ENCODE data around the gene RP2.
A peak's percentile ranks its signal among the peaks of the same experiment; 100 is the strongest.

Gene RP2

DNA sequence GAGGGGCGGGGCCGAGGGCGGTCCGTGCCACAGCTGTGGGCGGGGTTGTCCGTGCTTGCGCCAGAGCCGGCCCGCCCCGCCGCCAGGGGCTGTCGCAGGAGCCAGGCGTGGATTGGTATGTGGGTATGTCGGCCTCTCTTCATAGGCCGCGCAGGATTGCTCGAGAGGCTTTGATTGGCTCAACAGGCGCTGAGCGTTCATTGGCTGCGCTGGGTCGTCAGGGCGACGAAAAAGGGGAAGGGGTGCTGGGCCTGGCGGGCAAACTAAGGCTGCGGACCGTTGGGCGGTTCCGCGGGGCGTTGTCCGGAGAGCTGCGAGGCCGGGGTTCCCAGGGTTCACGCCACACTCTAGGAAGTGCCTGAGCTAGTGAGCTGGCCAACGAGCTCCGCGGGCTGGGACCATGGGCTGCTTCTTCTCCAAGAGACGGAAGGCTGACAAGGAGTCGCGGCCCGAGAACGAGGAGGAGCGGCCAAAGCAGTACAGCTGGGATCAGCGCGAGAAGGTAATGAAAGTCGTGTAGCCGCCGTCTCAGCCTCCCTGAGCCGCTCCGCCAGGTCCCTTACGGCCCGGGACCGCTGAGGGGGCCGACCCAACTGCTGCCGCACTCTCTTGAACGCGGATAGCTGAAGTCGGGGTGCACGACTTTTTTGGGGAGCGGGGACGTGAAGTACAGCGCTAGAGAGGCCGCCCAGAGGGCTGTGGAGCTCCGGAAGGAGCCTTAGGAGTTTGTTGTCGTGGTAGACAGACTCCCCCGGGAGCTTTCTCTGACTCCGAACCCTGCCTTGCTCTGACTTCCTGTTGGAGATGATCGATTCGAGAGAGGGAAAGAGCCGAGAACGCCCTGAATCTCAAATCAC, at the start of gene RP2:
Gene RP2, plus strand, starts transcription at position 343 of the 857 bp plus-strand sequence. Its CDS starts 58 bp downstream, at position 401.
- DNase-seq, result peak; percentile 94

DNA sequence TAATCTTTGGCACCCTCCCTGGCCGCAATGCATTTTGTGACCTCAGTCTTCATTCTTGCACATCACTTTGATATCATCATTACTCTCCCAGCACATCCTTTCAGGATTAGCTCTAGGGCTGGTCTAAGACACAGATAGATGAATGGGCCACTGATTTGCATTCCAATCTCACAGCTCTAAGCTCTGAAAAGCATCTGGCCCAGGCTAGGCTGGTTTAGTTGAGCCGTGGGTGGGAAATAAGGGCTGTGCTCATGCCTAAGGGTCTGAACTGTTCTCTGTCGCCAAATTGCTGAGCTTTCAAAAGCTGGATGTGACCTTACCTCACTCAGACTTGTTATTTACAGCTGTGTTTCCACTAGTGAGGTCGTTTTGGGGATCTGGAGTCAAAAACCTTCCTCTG, 47.9 kb upstream of the RP2 start:
- DNase-seq, result no peak

DNA sequence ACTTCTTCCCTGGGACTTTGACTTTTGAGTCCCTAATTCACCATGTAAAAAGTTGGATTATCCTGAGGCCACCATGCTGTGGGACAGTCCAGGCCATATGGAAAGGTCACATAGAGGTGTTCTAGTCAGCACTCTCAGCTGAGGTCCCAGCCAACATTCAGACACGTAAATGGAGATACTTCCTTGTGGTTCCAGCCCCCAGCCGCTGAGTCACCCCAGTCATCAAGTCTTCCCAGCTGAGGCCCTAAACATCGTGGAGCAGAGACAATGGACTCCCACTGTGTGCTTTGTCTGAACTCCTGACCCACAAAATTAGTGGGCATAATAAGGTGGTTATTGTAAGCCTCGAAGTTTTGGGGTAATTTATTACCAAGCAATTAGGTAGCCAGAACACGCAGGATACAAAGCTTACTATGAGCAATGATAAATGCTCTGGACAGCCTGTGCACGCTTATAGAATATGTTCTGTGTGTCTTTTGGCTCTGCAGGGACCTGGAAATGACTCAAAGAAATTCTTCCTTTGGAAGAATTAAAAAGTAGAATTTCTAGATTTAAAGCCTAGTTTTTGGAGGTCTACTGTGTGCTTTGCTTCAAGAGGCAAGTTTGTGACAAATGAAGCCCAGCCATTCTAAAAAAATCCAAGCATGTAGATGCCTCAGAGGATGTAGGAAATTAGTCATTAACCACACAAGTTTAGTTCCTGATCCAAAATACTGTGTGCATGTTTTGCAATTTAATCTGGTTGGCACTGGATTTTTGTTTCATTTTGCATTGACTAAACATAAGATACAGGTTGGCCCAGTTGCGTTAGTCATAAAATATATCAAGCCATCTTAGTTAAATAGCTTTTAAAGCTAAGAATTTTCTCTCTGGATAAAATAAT, 44.7 kb upstream of the RP2 start:
- no peak for DNase-seq

DNA sequence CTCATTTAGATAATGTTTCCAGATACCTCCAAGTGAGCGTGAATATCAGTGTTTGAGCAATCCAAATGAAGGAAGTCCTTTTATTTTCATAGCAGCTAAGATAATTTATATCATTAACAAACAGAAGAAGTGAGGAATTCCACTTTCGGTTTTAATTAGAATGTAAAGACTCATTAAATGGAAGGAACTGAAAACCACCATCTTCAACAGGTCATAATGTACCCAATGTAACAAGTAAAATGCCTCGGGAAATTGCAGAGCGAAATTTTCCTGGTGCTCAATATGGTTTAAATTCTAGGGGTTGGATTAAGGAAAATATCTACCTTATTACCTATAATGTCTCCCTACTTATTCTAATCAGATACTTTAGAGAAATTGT, 44.0 kb upstream of the RP2 start:
- DNase-seq, result no peak

DNA sequence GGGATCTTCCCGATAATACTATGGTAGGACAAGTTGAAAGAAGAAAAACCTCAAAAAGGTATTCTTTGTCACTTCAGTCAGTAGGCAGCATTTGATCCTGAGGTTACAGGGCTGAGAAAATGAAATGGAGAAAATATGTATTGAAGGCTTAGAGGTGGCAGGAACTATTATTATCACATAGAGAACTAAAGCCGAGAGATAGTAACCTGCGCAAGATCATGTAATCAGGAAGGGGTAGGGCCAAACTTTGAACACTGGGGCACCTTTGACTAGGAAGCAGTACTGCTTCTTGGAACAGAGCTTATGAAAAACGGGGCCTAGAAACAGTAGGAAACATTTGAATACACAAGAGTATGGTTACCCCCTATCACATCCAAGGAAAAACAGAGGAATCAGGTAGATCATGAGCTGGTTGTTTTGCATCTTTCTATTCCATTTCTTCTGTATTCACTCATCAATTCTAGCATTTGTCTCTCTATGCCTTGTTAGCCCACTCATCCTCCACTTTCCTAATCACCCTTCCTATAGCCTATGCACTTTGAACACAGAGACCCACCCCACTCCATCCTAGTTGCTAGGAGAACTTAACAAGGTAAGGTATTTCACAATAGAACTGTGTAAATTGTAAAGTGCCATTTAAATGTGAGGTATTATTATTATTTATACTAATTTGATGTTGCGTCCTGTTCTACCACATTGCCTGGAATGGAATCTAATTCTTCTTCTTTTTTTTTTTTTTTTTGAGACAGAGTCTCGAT, 43.3 kb upstream of the RP2 start:
- no peak for DNase-seq

DNA sequence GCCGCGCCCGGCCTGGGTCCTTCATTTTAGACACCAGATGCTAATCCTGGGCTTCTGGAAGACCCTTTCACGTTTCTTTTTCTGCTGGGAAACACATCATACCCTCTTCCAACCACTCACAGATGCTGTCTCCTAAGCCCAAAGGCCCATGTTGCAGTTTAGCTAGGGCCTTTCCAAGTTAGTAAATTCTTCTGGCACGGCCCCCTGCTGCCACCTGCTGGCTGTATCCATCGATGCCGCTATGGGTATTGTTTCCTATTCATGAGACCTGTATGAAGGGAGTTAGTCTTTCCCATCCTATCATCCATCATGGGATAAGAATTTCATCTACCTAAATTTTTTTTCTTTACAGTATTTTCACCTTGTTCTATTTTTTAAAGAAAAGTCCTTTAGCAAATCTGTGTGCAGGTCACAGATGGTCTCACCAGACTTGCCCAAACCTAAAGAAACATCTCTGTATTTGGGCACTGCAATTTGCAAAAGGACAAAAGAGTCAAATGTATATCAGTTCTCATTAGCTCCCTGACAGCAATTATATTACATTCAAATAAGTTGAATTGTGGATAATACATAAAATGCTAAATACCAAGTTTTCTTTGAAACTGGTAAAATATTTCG, 40.2 kb upstream of the RP2 start:
- DNase-seq, result peak; percentile 88

DNA sequence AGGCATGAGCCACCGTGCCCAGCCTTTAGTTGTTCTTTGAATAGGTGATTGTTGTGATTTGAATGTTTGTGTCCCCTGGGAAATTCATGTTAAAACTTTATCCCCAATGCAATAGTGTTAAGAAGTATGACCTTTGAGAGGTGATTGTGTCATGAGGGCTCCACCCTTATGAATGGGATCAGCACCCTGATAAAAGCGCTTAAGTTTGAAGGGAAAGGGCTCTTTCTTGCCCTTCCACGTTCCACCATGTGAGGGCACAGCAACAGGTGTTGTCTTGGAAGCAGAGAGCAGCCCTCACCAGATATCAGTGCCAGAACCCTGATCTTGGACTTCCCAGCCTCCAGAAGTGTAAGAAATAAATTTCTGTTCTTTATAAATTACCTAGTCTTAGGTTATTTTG, 33.7 kb upstream of the RP2 start:
- DNase-seq, result no peak

DNA sequence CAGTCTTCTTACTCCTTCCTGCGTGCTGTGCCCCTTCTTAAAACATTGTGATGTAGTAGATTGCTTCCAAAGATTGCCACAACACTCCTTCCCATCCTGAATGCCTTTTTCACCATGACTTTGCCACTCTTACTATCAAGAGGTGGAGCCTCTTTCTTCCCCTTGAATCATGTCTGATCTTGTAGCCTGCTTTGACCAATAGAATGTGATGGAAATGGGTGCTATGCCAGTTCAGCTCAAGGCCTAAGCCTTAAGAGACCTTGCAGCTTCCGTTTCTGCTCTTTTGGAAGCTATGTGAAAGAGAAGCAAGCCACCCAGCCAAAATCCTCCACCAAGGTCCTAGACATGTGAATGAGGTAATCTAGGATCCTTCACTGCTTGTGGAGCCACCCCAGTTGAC, 31.6 kb upstream of the RP2 start:
- no peak for DNase-seq

DNA sequence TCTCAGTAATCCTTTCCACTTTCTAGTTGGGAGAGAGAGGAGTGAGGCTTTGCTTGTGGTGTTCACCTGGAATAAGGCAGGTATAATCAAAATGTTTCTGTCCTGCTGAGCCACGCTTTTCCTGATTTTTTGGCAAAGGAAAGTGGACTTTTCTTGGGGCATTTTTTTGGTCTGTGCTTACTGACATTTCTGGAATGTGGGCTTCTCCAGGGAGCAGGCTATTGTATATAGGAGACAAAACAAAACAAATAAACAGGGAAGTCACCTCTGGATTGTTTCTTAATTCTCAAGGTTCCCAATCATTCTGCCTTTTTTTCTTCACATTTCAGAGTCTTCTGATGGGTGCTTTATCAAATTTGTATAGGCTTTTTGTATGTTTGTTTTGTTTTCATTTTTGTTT, 25.7 kb upstream of the RP2 start:
- no peak for DNase-seq

DNA sequence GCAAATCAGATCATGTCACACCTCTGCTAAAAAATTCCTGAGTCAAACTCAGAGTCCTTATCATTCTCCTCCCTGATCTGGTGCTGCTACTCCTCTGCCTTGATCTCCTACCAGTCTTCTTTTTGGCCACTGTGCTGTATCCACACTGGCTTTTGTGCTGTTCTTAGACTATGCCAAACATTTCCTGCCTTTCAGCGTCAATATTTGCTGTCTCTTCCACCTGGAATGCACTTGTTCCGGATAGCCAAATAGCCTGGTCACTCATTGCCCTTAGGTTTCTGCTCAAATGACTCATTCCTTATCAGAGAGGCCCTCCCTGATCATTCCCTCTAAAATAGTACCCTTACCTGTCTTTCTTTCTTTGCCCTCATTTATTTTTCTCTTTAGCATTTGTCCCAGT, 24.4 kb upstream of the RP2 start:
- DNase-seq, result no peak

DNA sequence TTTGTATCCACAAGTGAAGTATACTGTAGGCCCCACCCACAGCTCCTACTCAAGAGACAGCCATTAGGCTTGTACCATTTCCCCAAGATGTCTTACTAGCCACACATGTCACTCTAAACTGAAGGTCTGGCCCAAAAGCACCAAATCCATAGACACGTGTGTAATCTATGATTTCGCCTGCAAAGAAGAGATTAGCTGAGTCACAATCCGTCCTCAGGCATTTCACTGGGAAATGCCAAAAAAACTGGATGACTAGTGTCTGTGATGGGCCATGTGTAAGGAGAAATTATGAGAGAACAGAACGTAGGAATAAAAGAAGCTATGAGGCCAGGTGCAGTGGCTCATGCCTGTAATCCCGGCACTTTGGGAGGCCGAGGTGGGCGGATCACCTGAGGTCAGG, 21.9 kb upstream of the RP2 start:
- DNase-seq, result no peak

DNA sequence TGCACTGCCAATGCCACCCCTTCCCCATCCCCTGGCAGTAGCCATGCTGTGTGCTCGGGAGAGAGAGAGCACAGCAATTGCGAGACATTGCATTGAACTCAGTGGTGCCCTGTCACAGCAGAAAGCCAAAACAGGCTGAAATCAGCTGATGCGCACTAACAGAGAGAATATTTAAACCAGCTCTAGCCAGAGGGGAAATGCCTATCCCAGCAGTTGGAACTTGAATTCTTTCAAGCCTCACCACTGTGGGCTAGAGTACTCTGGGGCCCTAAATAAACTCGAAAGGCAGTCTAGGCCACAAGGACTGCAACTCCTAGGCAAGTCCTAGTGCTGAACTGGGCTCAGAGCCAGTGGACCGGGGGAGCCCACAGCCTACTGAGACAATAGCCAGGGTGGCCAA, 17.7 kb upstream of the RP2 start:
- no peak for DNase-seq

DNA sequence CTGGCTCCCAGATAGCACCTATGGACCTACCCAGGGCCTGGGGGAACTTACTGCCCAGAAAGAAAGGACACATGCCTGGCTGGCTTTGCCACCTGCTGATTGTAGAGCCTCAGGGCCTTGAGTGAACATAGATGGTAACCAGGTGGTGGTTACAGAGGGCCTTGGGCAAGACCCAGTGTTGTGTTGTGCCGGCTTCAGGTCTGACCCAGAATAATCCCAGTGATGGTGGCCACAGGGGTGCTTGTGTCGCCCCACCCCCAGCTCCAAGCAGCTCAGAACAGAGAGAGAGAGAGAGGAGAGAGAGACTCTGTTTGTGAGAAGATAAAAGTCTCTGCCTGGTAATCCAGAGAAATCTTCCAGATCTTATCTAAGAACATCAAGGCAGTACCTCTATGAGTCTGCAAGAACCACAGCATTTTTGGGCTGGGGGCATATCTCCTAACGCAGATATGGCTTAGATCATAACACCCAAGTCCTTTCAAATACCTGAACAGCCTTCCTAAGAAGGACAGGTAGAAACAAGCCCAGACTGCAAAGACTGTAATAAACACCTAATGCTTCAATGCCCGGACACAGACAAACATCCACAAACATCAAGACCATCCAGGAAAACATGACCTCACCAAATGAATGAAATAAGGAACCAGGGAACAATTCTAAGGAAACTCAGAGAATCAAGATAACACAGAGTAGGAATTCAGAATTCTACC, 16.3 kb upstream of the RP2 start:
- DNase-seq, result no peak

DNA sequence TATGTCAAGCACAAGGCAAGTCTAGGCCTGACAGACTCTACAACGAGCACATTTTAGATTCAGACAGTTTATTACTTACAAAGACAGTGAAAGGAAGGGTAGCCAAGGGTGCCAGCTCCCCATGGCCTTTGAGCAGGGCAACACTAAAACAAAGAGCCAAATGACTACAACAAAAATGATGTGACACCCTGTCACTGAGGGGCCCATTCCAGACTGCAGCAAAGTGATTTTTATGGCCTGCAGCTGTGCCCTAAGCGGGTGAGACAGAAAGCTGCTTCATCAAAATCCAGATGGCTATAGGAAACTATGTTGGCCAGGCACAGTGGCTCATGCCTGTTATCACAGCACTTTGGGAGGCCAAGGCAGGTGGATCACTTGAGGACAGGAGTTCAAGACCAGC, 13.4 kb upstream of the RP2 start:
- no peak for DNase-seq

DNA sequence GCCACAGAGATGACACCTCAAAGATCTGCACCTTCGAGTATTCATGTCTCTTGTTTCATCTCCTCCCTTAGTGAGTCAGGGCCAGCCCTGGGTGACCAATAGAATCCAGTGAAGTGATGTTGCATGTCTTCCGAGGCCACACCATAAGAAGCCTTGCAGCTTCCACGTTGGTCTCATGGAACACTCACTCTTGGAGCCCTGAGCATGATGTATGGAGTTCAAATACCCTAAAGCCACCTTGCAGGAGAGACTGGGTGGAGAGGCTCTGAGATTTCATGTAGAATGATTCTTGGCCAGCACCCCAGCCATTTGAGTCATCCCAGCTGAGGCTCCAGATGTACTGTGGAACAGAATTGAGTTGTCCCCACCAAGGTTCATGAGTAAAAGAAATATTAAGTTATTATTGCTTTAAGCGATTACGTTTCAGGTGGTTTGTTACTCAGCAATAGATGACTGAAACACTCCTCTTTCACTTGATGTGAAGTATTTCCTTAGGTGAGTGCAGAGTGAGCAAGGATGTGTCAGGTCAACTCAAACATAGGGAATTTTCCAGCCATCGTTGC, 5.0 kb upstream of the RP2 start:
- no peak for DNase-seq

DNA sequence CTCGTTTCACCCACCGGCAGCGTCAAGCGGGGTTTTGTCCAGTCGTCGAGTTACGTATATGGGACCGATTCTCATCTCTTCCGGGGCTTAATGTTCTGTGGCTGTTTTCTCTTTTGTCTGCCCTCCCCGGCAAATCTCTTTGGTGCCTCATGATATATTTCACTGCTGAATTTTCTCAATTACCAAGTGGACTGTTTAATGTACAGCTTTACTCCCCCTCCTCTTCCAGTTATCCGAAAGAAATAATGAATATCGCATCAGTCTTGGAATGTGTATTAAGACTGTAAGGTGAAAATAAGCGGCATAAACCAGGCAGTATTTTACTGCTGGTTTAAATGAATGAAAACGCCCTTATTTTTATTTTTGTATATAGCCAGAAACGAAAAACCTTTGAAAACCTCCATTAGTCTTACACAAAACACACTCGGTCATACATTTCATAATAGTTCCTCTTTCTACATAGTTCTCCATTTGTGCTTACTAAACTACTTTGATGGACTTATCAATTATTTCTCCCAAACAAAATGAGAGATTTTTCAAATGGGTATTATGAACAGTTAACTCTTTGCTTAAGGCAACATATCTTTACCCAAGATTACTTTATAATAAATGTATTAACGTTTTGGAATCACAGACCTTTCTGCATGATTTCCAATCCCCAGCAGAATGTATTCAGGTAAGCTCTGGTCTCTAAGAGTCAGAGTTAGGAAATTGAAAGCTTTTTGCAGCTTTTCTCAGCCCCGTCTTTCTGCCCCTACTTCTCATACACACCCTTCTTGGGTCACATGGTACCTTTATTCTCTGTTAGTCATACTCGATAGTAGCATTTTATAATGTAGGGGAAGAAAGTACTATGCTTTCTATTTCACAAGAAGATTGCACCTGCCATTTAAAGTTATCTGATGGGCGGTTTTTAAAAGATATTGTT, 979 bp downstream of the RP2 start:
- no peak for DNase-seq

DNA sequence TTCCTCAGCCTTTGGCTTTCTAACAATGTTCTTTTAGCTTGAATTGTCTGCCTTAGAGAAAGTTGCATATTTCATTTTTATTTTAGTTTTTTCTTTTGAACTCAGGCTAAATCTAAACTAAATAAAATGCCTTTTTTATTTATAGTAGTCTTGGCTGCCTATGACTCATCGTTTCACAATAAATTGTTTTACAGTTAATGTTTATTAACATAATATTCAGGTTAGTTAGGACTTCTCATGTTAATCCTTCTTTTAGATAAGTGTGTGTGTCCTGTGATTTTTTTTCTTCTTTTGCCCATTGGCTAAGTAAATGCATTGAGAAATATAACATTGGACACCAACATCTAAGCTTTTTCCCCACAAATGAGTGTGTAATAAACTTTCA, 1.6 kb downstream of the RP2 start:
- DNase-seq, result no peak

DNA sequence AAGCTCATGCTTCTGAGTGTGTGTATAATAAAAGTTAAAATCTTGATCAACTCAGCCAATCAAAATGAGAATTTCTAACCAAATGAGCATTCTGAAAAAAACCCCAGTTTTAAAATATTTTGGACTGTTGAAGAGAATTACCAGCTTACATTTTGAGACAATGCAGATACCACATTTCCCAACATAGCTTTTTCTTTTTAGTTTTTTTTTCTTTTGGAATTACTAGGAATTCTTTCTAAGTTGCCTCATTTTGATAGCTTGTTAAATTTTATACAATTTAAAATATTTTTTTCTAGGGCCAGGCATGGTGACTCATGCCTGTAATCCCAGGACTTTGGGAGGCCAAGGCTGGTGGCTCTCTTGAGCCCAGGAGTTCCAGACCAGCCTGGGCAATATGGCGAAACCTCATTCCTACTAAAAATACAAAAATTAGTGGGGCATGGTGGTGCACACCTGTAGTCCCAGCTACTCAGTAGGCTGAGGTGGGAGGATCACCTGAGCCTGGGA, 2.2 kb downstream of the RP2 start:
- no peak for DNase-seq

DNA sequence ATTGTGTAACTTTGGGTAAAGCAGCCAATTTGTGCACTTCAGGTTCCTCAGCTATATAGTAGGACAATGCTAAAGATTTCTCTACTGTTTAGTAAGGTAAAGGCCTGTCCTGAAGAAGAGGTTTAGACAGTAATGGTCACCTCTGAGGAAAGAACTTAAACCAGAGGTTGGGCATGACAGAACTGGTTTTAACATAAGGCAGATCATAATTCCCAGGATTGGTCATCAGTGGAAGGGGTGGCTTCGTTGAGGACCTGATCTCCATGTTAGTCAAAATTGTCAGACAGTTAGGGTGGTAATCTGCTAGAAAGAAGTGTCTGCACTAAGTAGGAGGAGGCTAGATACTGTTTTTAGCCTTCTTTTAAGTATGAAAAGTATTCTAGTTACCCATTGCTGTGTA, 4.1 kb downstream of the RP2 start:
- no peak for DNase-seq

DNA sequence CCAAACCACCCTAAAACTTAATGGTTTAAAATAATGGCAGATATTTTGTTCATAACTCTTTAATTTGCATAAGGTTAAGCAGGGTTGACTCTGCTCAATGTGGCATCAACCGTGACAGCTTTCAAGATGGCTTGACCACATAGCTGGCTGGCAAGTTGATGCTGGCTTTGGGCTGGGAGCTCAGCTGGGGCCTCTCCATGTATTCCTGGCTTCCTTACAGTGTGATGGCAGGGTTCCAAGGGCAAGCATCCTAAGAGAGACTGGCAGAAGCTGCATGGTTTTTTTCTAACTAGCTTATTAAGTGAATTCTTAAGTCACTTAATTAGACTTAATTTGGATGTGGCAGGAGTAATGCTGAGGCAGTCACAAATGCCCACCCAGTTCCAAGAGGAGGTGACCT, 4.5 kb downstream of the RP2 start:
- DNase-seq, result no peak

DNA sequence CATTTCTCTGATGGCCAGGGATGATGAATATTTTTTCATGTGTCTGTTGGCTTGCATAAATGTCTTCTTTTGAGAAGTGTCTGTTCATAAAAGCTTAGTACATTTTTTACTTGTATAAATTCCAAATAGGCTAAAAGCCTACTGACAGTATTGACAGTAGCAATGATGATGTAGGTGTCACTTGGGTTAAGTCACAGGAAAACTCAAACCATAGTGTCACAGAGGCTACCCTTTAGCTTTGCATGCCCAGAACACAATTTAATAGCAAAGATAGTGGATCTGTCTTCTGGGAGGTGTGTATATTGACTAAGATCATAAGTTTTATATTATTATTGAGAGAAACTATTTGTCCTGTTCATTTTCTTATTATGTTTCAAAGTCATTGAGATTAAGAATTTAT, 8.1 kb downstream of the RP2 start:
- no peak for DNase-seq

Data from activated effector memory CD4-positive, alpha-beta T cell treated with anti-CD3 and anti-CD28 coated beads, Interleukin-2, amount 50 U/mL, for 16 hours (primary cell).